AG09319 (cell line): ENCODE results near the gene ZBTB33.

ENCODE experiments used
- DNase-seq: peaks from one replicate; pipeline ENCODE4 v3.0.0-alpha.2; 2010; ENCODE audit warnings: low read depth; ENCODE audit errors: extremely low read depth
- TF ChIP-seq, protein P1 (sequence below): IDR thresholded peaks from 2 replicates; pipeline ENCODE4 v1.5.1; 2011; ENCODE audit warnings: low read depth, mild to moderate bottlenecking, inconsistent platforms, low read length, moderate library complexity

The ZBTB33 gene

GRCh38 chrX:120224388-120224787 lies 26.2 kb upstream of the ZBTB33 start:
- TF ChIP-seq, protein P1, sequence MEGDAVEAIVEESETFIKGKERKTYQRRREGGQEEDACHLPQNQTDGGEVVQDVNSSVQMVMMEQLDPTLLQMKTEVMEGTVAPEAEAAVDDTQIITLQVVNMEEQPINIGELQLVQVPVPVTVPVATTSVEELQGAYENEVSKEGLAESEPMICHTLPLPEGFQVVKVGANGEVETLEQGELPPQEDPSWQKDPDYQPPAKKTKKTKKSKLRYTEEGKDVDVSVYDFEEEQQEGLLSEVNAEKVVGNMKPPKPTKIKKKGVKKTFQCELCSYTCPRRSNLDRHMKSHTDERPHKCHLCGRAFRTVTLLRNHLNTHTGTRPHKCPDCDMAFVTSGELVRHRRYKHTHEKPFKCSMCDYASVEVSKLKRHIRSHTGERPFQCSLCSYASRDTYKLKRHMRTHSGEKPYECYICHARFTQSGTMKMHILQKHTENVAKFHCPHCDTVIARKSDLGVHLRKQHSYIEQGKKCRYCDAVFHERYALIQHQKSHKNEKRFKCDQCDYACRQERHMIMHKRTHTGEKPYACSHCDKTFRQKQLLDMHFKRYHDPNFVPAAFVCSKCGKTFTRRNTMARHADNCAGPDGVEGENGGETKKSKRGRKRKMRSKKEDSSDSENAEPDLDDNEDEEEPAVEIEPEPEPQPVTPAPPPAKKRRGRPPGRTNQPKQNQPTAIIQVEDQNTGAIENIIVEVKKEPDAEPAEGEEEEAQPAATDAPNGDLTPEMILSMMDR = no peak
- no peak for DNase-seq

DNA sequence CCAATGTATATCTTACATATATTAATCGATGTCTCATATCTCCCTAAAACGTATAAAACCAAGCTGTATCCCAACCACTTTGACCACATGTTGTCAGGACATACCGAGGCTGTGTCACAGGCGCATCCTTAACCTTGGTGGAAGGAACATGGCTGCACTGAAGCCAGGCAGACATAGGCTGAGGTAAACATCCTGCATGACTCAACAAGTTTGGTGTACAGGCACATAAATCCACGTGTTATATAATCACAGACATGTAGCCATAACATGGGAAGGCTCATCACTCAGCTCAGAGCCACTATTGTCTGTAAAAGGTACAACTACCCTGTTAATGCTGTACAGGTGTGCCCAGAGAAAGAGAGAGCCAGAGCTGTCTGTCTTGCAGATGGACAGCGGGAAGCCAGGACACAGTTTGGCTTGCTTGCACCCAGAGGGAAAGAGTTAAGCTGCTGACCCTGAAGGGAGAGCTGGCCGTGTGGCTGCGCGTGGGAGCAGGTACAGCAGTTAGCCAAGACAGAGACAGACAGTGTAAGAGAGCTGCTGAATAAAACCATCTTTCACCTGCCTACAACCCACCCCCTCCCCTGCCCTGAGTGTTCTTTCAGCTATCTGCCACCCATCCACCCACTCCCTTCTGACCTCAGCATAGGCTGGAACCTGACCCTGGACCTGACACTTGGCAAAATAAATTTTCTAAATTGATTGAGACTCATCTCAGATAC lies 22.3 kb upstream of the ZBTB33 start:
- no peak for DNase-seq
- TF ChIP-seq, protein P1 = no peak

DNA sequence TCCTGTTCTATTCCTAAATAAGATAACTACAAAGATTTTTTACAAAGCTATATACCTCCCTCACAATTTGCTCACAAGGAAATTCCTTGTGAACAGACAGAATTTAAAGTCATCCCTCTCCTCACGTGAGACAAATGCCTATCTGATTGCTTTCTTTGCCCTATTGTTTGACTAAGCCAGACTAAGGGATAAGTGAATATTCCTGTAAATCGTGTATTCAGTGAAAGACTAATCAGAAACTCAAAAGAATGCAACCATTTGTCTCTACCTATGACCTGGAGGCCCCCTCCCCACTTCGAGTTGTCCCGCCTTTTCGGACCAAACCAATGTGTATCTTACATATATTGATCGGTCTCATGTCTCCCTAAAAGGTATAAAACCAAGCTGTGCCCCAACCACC lies 15.3 kb upstream of the ZBTB33 start:
- no peak for DNase-seq
- TF ChIP-seq, protein P1 = no peak

- TF ChIP-seq, protein P1 = no peak
- DNase-seq = no peak
These were observed 13.7 kb upstream of the ZBTB33 start for GRCh38 chrX:120236687-120237479.

DNA sequence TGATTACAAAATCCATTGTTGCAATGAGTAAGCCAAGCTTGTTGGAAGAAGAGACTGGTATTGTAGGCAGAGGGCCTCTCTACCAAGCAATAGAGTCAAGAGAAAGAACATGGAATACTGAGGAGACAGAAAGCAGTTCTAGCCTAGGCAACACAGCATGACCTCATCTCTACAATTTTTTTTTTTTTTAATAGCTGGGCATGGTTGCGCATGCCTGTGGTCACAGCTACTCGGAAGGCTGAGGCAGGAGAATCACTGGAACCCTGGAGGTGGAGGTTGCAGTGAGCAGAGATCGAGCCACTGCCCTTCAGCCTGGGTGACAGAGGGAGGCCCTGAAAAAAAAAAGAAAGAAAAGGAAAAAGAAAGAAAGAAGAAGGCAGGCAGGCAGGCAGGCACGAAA lies 11.7 kb upstream of the ZBTB33 start:
- no peak for DNase-seq
- TF ChIP-seq, protein P1 = no peak

GRCh38 chrX:120242813-120243212 lies 7.8 kb upstream of the ZBTB33 start:
- DNase-seq = no peak
- TF ChIP-seq, protein P1 = no peak

DNA sequence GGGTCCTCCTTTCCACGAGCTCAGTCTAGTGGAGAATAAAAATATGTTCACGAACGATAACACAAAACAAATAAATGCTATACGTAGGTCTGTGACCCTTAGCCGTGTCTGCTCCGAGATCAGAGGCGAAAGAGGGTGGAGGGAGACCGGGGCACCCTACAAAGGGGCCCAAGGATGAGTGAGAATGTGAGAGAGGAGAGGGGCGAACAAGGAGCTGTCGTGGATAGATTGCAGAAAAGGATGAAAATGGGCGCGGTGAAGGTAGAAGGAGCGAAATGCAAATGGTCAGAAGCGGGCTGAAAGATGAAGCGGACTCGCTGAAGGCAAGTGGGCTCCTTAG lies 6.2 kb upstream of the ZBTB33 start:
- TF ChIP-seq, protein P1 = no peak
- DNase-seq = no peak
